Measurements from ENCODE around the gene FAM47E. TPM values are rescaled to one million over a fixed set of nuclear protein-coding genes. Genes with fewer than 3 reads are reported as not detected.

The FAM47E gene
- total RNA-seq, 1 donor from 2014 or later, result 3.0 TPM

DNA sequence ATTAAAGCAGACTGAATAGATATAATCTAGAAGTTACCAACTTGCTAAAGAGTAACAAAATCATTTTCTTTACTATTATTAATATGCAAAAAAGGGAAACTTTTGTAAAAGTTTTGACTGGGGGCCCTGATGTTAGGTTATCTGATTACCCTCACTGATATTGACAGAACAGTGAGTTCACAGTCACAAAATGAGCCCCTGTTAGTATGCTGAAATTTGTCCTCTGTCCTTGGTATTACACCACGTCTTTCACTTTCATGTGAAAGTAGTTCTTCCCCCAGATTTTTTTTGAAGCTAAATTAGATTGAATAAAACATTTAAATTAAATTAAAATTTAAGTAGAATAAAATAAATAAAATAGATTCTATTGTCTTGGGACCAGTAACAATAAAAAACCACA is 60.9 kb downstream of the FAM47E start:
- Histone ChIP-seq H3K36me3 (peaks cover 17% of the 10 kb centered on the region), H3K9me3 (replicated peaks) (peaks cover 18% of the 10 kb centered on the region), H3K27me3 (ENCODE audit: low read depth) (no peaks in the 10 kb centered on the region), H3K4me1 (peaks cover 43% of the 10 kb centered on the region), H3K4me3 (no peak overlapping the region), H3K27ac (replicated peaks) (no peak overlapping the region)
- intact Hi-C loops (cut with micrococcal nuclease), result no loop called here
- DNase-seq, result no peak
- TF ChIP-seq CTCF (IDR thresholded peaks at IDR 0.05; ENCODE audit: borderline replicate concordance), result no peak

DNA sequence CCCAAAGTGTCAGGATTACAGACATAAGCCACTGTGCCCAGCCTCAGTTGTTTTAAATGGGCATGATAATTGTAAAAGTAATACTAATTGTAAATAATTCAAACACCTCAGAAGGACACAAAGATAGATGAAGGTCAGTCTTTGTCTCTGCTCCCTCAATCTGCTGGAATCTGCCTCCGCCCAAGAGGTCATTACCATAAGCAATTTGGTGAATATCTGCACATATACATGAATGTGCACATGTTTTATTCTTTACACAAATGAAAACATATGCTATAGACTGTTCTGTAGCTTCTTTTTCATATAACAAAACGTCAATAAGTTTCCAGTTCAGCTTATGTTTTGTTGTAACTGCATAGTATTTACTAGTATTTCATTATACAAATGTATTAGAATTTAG is 62.0 kb downstream of the FAM47E start:
- Histone ChIP-seq H3K27ac (replicated peaks) (no peak overlapping the region), H3K9me3 (replicated peaks) (peaks cover 18% of the 10 kb centered on the region), H3K4me3 (no peak overlapping the region), H3K4me1 (peaks cover 40% of the 10 kb centered on the region), H3K27me3 (ENCODE audit: low read depth) (no peaks in the 10 kb centered on the region), H3K36me3 (peaks cover 17% of the 10 kb centered on the region)
- no peak for TF ChIP-seq CTCF (IDR thresholded peaks at IDR 0.05; ENCODE audit: borderline replicate concordance)
- no peak for DNase-seq
- intact Hi-C loops (cut with micrococcal nuclease), result no loop called here

- no peak for TF ChIP-seq CTCF (IDR thresholded peaks at IDR 0.05; ENCODE audit: borderline replicate concordance)
- no peak for DNase-seq
- Histone ChIP-seq H3K27ac (replicated peaks) (no peak overlapping the region), H3K4me3 (no peak overlapping the region), H3K4me1 (peaks cover 22% of the 10 kb centered on the region), H3K36me3 (peaks cover 2% of the 10 kb centered on the region), H3K27me3 (ENCODE audit: low read depth) (no peaks in the 10 kb centered on the region), H3K9me3 (replicated peaks) (peaks cover 25% of the 10 kb centered on the region)
- intact Hi-C loops (cut with micrococcal nuclease), result no loop called here
Measured at GRCh38 chr4:76315267-76315918, 63.9 kb downstream of the FAM47E start.

DNA sequence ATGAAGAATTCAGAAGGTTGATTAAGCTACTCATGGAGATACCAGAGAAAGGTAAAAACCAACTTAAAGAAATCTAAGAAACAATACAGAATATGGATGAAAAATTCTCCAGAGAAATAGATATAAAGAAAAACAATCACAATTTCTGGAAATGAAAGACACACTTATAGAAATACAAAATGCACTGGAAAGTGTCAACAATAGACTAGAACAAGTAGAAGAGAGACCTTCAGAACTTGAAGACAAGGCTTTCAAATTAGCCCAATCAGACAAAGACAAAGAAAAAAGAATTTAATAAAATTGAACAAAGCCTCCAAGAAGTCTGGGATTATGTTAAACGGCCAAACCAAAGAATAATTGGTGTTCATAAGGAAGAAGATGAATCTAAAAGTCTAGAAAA is 64.6 kb downstream of the FAM47E start:
- Histone ChIP-seq H3K36me3 (no peaks in the 10 kb centered on the region), H3K9me3 (replicated peaks) (peaks cover 29% of the 10 kb centered on the region), H3K27me3 (ENCODE audit: low read depth) (no peaks in the 10 kb centered on the region), H3K27ac (replicated peaks) (no peak overlapping the region), H3K4me3 (no peak overlapping the region), H3K4me1 (peaks cover 17% of the 10 kb centered on the region)
- TF ChIP-seq CTCF (IDR thresholded peaks at IDR 0.05; ENCODE audit: borderline replicate concordance), result no peak
- intact Hi-C loops (cut with micrococcal nuclease), result no loop called here
- DNase-seq, result no peak

DNA sequence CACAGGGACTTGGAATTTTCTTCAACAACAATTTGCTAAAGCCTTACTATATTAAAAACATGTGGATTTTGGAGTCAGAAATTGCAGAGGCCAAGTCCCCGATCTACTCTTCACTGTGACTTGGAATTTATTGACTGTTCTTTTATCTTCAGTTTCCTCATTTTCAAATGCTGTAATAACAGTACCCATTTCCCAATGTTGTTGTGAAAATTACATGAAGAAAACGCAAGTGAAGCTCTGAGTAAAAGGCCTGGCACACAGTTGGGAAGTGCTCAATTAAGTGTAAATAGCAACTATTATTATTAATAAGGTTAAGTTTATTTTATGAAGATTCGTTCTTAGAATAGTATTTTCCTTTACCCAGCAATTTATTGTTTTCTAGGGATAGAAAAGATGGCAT is 70.7 kb downstream of the FAM47E start:
- DNase-seq, result no peak
- intact Hi-C loops (cut with micrococcal nuclease), result no loop called here
- H3K36me3 ChIP-seq, result no peaks in the 10 kb centered on the region
- H3K27me3 ChIP-seq (ENCODE audit: low read depth), result no peaks in the 10 kb centered on the region
- no peak for TF ChIP-seq CTCF (IDR thresholded peaks at IDR 0.05; ENCODE audit: borderline replicate concordance)
- H3K27ac ChIP-seq (replicated peaks), result no peak overlapping the region
- no peaks in the 10 kb centered on the region for H3K4me1 ChIP-seq
- peaks cover 37% of the 10 kb centered on the region for H3K9me3 ChIP-seq (replicated peaks)
- H3K4me3 ChIP-seq, result no peak overlapping the region

Measured in left ventricle myocardium inferior (tissue), 1 donor.